Measurements from ENCODE around the gene ZSCAN31. TPM values are rescaled to one million over a fixed set of nuclear protein-coding genes. Genes with fewer than 3 reads are reported as not detected.
A peak's percentile ranks its signal among the peaks of the same experiment; 100 is the strongest.

The ZSCAN31 gene
- total and polyA plus RNA-seq, 2 donors (not counting 3 experiments of a cell fraction or from before 2014, with no cell fraction given): 12.9 to 23.0 TPM

DNA sequence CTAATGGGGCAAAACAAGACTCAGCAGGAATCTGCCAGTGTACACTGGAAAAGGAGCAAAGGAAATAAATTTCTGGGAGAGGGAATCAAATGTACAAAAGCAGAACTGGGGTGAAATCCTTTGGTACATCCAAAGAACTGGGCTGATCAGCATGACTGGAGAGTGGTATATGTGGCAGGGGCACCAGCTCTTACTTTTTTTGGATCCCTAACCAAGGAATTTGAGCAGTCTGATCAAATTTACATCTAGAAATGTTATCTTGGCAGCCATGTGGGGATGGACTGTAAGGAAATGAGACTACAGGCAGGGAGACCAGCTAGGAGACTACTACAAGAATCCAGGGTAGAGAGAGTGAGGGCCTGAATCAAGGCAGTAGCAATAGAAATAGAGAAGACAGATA lies 1.2 kb upstream of the ZSCAN31 start:
- Histone ChIP-seq H3K4me1 (ENCODE audit: control insufficient read depth, extremely low read depth, insufficient read depth, low read length) (peaks cover 15% of the 10 kb centered on the region), H3K36me3 (ENCODE audit: control insufficient read depth in 2 of 2, extremely low read depth in 1 of 2, insufficient read depth in 2 of 2, low read length in 2 of 2) (no peaks in the 10 kb centered on the region), H3K27me3 (ENCODE audit: control insufficient read depth in 2 of 2, insufficient read depth in 2 of 2, low read length in 2 of 2) (no peaks in the 10 kb centered on the region), H4K20me1 (replicated peaks; ENCODE audit: control insufficient read depth, extremely low read depth, insufficient read depth, low read length) (no peaks in the 10 kb centered on the region), H3K4me3 (replicated peaks in 1 of 3; ENCODE audit: insufficient read depth in 1 of 3, low read depth in 1 of 3, low read length in 3 of 3) (no peak overlapping the region), H3K9me3 (replicated peaks; ENCODE audit: control insufficient read depth, insufficient read depth, low read length) (no peaks in the 10 kb centered on the region), H3K27ac (ENCODE audit: insufficient read depth, low read depth, low read length) (no peak overlapping the region), H3K9ac (replicated peaks; ENCODE audit: extremely low read depth, insufficient read depth, low read length) (no peak overlapping the region), H3K9me1 (replicated peaks; ENCODE audit: control insufficient read depth, extremely low read depth, insufficient read depth, low read length) (no peaks in the 10 kb centered on the region), H3K79me2 (ENCODE audit: control insufficient read depth, insufficient read depth, low read length) (no peaks in the 10 kb centered on the region), H2AFZ (ENCODE audit: low read depth, low read length) (no peak overlapping the region), H3K4me2 (ENCODE audit: insufficient read depth, low read length) (peak overlapping the region; percentile 88)
- CTCF ChIA-PET: interaction anchor here (0.8 to 4.8 kb wide), 4 partner anchors 9 to 19 kb away, joined by 3 to 33 read pairs (median 4); no protein-coding TSS in a partner anchor
- dilution Hi-C loops (cut with MboI; ENCODE audit: extremely low pct_ligation_motif_present, low sequenced_read_pairs): no loop called here
- FAIRE-seq (no peak), DNase-seq (ENCODE audit: low read depth, low spot score) (no peak)
- BruUV-seq (replicated peaks): no TSS peak
- intact Hi-C loops (cut with micrococcal nuclease): loop anchor here (2.0 to 5.0 kb wide), 4 partner anchors 46 to 1290 kb away; partner anchors contain the start of gene PGBD1
- TF ChIP-seq, protein P1, sequence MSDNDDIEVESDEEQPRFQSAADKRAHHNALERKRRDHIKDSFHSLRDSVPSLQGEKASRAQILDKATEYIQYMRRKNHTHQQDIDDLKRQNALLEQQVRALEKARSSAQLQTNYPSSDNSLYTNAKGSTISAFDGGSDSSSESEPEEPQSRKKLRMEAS (IDR thresholded peaks at IDR 0.05; ENCODE audit: insufficient read depth, insufficient read length): no peak
- no peak for TF ChIP-seq GATA2 (IDR thresholded peaks at IDR 0.05; ENCODE audit: insufficient read depth, insufficient read length, low read depth, low read length)
- no peak for TF ChIP-seq JUN (IDR thresholded peaks at IDR 0.05; ENCODE audit: borderline replicate concordance, insufficient read depth, insufficient read length, low read depth)
- TF ChIP-seq, protein P2, sequence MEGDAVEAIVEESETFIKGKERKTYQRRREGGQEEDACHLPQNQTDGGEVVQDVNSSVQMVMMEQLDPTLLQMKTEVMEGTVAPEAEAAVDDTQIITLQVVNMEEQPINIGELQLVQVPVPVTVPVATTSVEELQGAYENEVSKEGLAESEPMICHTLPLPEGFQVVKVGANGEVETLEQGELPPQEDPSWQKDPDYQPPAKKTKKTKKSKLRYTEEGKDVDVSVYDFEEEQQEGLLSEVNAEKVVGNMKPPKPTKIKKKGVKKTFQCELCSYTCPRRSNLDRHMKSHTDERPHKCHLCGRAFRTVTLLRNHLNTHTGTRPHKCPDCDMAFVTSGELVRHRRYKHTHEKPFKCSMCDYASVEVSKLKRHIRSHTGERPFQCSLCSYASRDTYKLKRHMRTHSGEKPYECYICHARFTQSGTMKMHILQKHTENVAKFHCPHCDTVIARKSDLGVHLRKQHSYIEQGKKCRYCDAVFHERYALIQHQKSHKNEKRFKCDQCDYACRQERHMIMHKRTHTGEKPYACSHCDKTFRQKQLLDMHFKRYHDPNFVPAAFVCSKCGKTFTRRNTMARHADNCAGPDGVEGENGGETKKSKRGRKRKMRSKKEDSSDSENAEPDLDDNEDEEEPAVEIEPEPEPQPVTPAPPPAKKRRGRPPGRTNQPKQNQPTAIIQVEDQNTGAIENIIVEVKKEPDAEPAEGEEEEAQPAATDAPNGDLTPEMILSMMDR (IDR thresholded peaks at IDR 0.05; ENCODE audit: extremely low read depth in 1 of 2, insufficient read depth in 1 of 2, low read depth in 1 of 2, low read length in 2 of 2): no peak
- POLR2A ChIA-PET: interaction anchor here (1.3 kb wide), 1 partner anchor 70 kb away, joined by 5 read pairs; the partner anchor contains the start of gene ZSCAN26
